GM19351 (cell line): ENCODE measurements around the gene GCNT1.
"Not testable (repeated sequence)": the region's sequence is repeated elsewhere in the genome, so short reads cannot be mapped to it uniquely, and the experiment has no call there.

ENCODE experiments used
- ATAC-seq: cut with Tn5 transposase; IDR thresholded peaks from one replicate; pipeline ENCODE4 v1.9.1; 2021; ENCODE audit warnings: mild to moderate bottlenecking, moderate library complexity; ENCODE audit not compliant: unreplicated experiment

Gene GCNT1

DNA sequence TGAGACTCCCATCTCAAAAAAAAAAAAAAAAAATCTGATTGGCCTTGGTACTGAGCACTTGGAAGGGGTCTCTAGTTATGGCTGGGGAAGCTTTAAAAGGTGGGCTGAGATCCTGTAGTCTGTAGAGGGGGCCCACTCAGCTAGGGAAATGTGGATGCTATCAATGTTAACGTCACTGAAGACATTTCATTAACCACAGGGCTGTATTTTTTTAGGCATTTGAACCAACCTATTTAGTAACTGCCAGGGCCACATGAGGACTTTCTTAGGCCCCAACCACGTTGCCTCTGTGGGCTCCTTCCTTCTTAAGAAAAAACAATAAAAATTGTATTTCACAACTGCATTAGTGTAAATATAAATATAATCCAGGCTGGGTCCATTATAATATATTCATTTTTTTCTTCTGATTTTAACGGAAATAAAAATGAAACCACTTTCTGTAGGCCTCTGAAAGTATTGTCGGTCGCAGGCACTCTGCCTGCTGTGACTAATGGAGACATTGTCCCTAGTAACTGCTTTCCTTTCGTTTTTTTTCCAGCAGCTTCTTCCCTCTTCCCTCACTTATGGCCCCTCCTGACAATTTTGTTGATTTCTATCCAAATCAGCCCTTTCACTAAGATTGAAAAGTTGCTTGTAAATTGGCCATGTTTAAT lies 71.6 kb downstream of the GCNT1 start:
- ATAC-seq, result peak; percentile 68

DNA sequence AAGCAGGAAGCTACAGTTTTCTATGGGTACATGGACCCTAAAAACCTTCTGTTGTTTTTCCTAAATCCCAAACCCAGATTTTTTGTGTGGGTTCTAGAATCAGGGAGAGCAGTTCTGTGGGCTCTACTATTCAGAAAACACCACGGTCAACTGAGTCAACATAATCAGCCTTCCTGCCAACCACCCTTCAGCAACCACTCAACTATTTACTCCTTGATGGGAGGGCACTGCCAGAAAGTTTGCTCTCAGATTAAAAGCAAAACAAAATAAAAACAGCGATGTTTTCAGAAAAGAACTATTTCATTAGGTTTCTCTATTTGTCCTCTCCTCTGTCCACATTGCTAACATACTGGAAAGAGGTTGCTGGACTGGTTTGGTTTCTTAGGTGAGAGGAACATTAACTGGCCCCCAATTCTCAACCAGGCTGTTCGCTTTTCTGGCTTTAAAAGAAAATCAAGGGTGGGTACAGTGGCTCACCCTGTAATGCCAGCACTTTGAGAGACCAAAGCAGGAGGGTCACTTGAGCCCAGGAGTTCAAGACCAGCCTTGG lies 72.3 kb downstream of the GCNT1 start:
- ATAC-seq, result no peak

GRCh38 chr9:76532877-76533276 lies 73.9 kb downstream of the GCNT1 start:
- ATAC-seq, result not testable (repeated sequence)

- no peak for ATAC-seq
Measured at GRCh38 chr9:76534026-76534425, 75.0 kb downstream of the GCNT1 start.

- no peak for ATAC-seq
Measured at GRCh38 chr9:76537150-76537646, 78.2 kb downstream of the GCNT1 start.

DNA sequence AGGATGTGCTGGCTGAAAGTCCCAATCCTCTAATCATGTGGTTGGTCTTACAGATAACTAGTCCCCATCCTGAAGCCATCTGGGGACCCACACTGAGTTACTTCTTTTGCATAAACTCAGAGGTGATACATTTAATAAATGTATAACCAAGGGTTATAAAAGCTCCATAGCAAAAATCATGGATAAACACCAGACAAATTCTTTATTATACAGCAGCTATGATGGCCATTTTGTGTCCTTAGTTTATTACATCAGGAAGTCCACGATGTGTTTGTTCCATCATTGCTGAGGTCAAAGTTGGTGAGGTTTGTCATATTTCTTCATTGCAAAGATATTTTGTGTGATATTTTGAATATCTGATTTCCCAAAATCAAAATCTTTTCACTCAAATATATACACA lies 80.2 kb downstream of the GCNT1 start:
- no peak for ATAC-seq

DNA sequence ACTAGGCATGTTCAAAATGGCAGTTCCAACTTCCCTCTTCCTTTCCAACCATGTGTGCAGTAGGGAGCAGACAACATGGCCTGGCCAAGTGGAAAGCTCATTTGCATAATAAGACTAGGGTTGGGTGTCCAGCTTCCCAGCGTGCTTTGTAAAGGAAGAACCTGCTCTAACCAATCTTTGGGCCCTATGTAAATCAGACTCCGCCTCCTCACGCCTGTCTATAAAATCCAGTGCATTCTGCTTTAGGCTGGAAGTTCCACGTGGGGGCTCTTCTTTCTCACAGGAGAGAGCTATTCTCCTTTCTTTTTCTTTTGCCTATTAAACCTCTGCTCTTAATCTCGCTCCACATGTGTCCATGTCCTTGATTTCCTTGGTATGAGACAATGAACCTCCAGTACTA lies 83.4 kb downstream of the GCNT1 start:
- no peak for ATAC-seq

DNA sequence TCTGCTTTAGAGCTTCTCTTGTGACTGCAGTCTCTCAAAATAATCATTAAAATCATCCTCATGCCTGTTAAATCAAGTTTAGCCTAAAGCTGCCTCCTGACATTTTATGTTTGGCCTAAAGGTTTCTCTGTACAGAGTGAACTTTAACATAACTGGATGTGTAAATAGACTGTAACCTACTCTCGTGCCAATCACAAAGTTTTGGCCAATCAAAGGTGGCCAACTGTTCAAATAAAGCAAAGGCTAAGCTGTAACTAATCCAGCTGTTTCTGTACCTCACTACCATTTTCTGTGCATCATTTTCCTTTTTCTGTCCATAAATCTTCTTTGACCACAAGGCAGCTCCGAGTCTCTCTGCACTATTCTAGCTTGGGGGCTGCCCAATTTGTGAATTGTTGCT lies 86.2 kb downstream of the GCNT1 start:
- ATAC-seq, result no peak

DNA sequence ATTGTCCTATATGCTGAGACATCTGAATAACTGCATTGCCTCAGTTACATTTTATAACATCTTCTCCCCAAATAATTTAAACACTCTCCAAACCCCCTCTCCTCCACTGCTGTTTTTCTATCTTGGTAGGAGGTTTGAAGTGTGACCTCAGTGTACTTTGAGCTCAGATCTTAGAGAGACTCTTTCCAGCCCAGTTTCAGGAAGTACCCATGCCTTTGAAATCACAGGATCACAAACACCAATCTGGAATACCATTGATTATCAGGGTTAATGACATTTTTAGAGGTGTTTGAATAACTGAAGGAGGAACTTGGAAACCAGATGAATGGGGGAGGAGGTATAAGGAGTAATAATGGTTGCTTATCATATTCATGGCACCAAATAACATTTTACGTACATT lies 93.2 kb downstream of the GCNT1 start:
- no peak for ATAC-seq

GRCh38 chr9:76552751-76553455 lies 93.9 kb downstream of the GCNT1 start:
- ATAC-seq, result no peak

DNA sequence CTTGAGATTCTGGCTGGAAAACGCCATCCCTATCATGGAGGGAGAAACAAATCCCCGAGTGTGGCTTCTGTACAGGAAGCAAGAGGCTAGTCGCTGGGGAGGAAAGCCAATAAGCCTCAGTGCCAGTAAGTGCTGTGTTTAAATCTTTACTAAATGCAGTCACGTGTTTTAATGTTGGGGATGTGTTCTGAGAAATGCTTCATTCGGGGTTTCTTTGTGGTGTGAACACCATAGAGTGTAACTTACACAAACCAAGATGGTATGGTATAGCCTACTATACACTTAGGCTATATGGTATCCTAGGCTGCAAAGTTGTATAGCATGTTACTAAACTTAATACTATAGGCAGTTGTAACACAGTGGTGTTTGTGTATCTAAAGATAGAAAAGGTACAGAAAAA lies 94.7 kb downstream of the GCNT1 start:
- no peak for ATAC-seq
